RCC 7860 (cell line): ENCODE results near the gene TRIM65.

Experiments used
- DNase-seq: peaks from one replicate; pipeline ENCODE4 v3.0.0-alpha.2; 2015; ENCODE audit warnings: low spot score
- FAIRE-seq: peaks from 2 replicates; lab custom pipeline; 2012; peaks lifted over from hg19 to GRCh38; lab: Jason Lieb, UNC

TRIM65 gene

GRCh38 chr17:75842411-75842810, 54.3 kb downstream of the TRIM65 start:
- DNase-seq, result no peak
- no peak for FAIRE-seq

- DNase-seq (no peak), FAIRE-seq (no peak)
Observed at GRCh38 chr17:75840799-75841164, 56.0 kb downstream of the TRIM65 start.

GRCh38 chr17:75839942-75840798, 56.6 kb downstream of the TRIM65 start:
- no peak for FAIRE-seq

More at GRCh38 chr17:75839942-75840798, 56.6 kb downstream of the TRIM65 start:
- no peak for DNase-seq
